B cell (primary cell): ENCODE results near the gene HSPA12A. TPM values are rescaled to one million over a fixed set of nuclear protein-coding genes. Genes with fewer than 3 reads are reported as not detected.

ENCODE experiments used
- ATAC-seq: fragments of 200-7000 bp; cut with Tn5 transposase; one replicate; pipeline ENCODE4 v1.10.0; 2021; ENCODE audit warnings: low read depth, mild to moderate bottlenecking, moderate number of reproducible peaks, moderate library complexity
- CTCF ChIA-PET: fragments of 350-600 bp; sonication (Branson Sonifier 250); formaldehyde crosslinking; loops from one replicate; lab custom pipeline; 2021; ENCODE audit warnings: antibody characterized with exemption, inconsistent platforms; lab: Charles Lee
- POLR2A ChIA-PET: fragments of 350-600 bp; sonication (Branson Sonifier 250); formaldehyde crosslinking; loops from one replicate; lab custom pipeline; 2021; ENCODE audit warnings: antibody characterized with exemption; lab: Charles Lee
- DNase-seq: peaks from one replicate; pipeline ENCODE4 v3.0.0; 2013
- H2AFZ ChIP-seq: 2 replicates; pipeline ENCODE4 v1.6.1; 2012; ENCODE audit warnings: mild to moderate bottlenecking, low read depth, low read length; ENCODE audit not compliant: insufficient read depth, poor library complexity, severe bottlenecking
- H3K27ac ChIP-seq, 2 donors: 1 replicate in 1 of 2; 2 replicates in 1 of 2; pipeline ENCODE4 v1.5.1; 2012 to 2013; ENCODE audit warnings: low read length in 2 of 2, mild to moderate bottlenecking in 2 of 2, moderate library complexity in 1 of 2
- H3K27me3 ChIP-seq, 4 experiments: fragments of 200-600 bp in 1 of 4; sonication (generic) in 1 of 4; replicated peaks in 1 of 4; 1 replicate in 2 of 4; 2 replicates in 2 of 4; pipeline versions ENCODE4 v1.6.1 to v1.7.0; 2013 to 2016; ENCODE audit warnings: low read length in 3 of 4, mild to moderate bottlenecking in 2 of 4, mixed read lengths in 1 of 4, moderate library complexity in 1 of 4; ENCODE audit not compliant: insufficient read depth in 4 of 4, control insufficient read depth in 3 of 4; ENCODE audit errors: control extremely low read depth in 1 of 4
- H3K36me3 ChIP-seq, 2 experiments: replicated peaks in 1 of 2; 1 replicate in 1 of 2; 2 replicates in 1 of 2; pipeline versions ENCODE4 v1.6.1 to v1.7.1; 2013; ENCODE audit warnings: low read length in 1 of 2; ENCODE audit not compliant: insufficient read depth in 2 of 2, control insufficient read depth in 1 of 2; ENCODE audit errors: control extremely low read depth in 1 of 2, extremely low read depth in 1 of 2
- H3K4me1 ChIP-seq, 2 donors: fragments of 200-600 bp in 1 of 2; sonication (generic) in 1 of 2; 1 replicate in 1 of 2; 2 replicates in 1 of 2; pipeline versions ENCODE4 v1.5.1 to v1.6.1; 2013 to 2017; ENCODE audit warnings: low read length in 2 of 2; ENCODE audit not compliant: control insufficient read depth in 2 of 2, insufficient read depth in 2 of 2
- H3K4me2 ChIP-seq: replicated peaks from 2 replicates; pipeline ENCODE3; 2012; ENCODE audit warnings: mild to moderate bottlenecking, low read depth, low read length; ENCODE audit not compliant: poor library complexity, severe bottlenecking
- H3K4me3 ChIP-seq, 5 experiments: fragments of 200-600 bp in 1 of 5; sonication (generic) in 1 of 5; 1 replicate in 3 of 5; 2 replicates in 2 of 5; pipeline versions ENCODE4 v1.5.1 to v1.7.0; 2011 to 2016; ENCODE audit warnings: low read length in 4 of 5, mild to moderate bottlenecking in 4 of 5, low read depth in 2 of 5, control low read depth in 1 of 5, moderate library complexity in 1 of 5; ENCODE audit not compliant: insufficient read depth in 1 of 5; ENCODE audit errors: control extremely low read depth in 1 of 5, extremely low read depth in 1 of 5
- H3K79me2 ChIP-seq: fragments of 200-600 bp; sonication (generic); one replicate; pipeline ENCODE4 v1.6.0; 2016; ENCODE audit warnings: low read length; ENCODE audit not compliant: control insufficient read depth, insufficient read depth
- H3K9ac ChIP-seq: fragments of 200-600 bp; sonication (generic); 2 replicates; pipeline ENCODE4 v1.6.1; 2017; ENCODE audit warnings: mild to moderate bottlenecking, low read length, moderate library complexity
- H3K9me3 ChIP-seq, 3 donors: one replicate each; pipeline versions ENCODE4 v1.6.1 to v1.7.1; 2013; ENCODE audit warnings: low read length in 2 of 3; ENCODE audit not compliant: control insufficient read depth in 2 of 3, insufficient read depth in 1 of 3; ENCODE audit errors: control extremely low read depth in 1 of 3
- H4K20me1 ChIP-seq: 2 replicates; pipeline ENCODE4 v1.6.0; 2012; ENCODE audit warnings: mild to moderate bottlenecking, low read length; ENCODE audit not compliant: insufficient read depth, control insufficient read depth, poor library complexity, severe bottlenecking
- H3K27ac Mint-ChIP-seq: one replicate; pipeline ENCODE4 v1.8.0; 2021; ENCODE audit warnings: mixed read lengths
- H3K27me3 Mint-ChIP-seq: one replicate; pipeline ENCODE4 v1.8.0; 2021; ENCODE audit warnings: mixed read lengths
- H3K4me1 Mint-ChIP-seq: one replicate; pipeline ENCODE4 v1.8.0; 2021; ENCODE audit warnings: mixed read lengths
- H3K4me3 Mint-ChIP-seq: one replicate; pipeline ENCODE4 v1.8.0; 2021; ENCODE audit warnings: mixed read lengths
- H3K9me3 Mint-ChIP-seq: one replicate; pipeline ENCODE4 v1.8.0; 2022; ENCODE audit warnings: mixed read lengths; ENCODE audit not compliant: insufficient read depth
- CTCF ChIP-seq: fragments of 200-600 bp; IDR thresholded peaks from one replicate; pipeline ENCODE4 v1.8.0; 2022; ENCODE audit warnings: antibody characterized with exemption, mild to moderate bottlenecking
- EZH2 ChIP-seq: IDR thresholded peaks from 2 replicates; pipeline ENCODE4 v1.6.1; 2012; ENCODE audit warnings: borderline replicate concordance, low read depth, mild to moderate bottlenecking, moderate library complexity, low read length; ENCODE audit not compliant: insufficient read depth, poor library complexity, severe bottlenecking
- WGBS: methylation state at CpG from one replicate; pipeline ENCODE4 v1.1.5; 2013; ENCODE audit warnings: missing lambda C conversion rate; ENCODE audit not compliant: insufficient coverage; 5-methylcytosine and 5-hydroxymethylcytosine counted together
- intact Hi-C: fragments of 100-400 bp; cut with micrococcal nuclease; formaldehyde crosslinking; loops from one replicate; pipeline ENCODE4 v1.10.0; 2022
- polyA plus RNA-seq: library from polyadenylated mRNA; depleted of rRNA; stranded (reverse); fragments of >200 nt; gene quantifications from 2 replicates; pipeline ENCODE4 v1.2.3, GENCODE V29; 2012
- total RNA-seq, 2 donors: library from RNA; stranded (reverse); fragments of 120-200 nt in 1 of 2; gene quantifications; 1 replicate in 1 of 2; 2 replicates in 1 of 2; pipeline versions ENCODE4 v1.2.3 to v1.2.4, GENCODE V29; 2013 to 2022

The HSPA12A gene
- total and polyA plus RNA-seq, 2 donors (not counting 1 experiment from before 2014, with no cell fraction given), result 2.1 to 17.7 TPM

GRCh38 chr10:116761883-116762282 is 19.5 kb upstream of the HSPA12A start:
- Histone ChIP-seq H3K27me3 (peaks cover 0 to 3% (median 0%) of the 10 kb centered on the region in 4 experiments), H3K9ac (no peak overlapping the region), H3K4me1 (no peaks in the 10 kb centered on the region), H3K4me3 (no peak overlapping the region), H3K36me3 (no peaks in the 10 kb centered on the region), H3K4me2 (no peak overlapping the region), H3K9me3 (no peaks in the 10 kb centered on the region), H3K27ac (no peak overlapping the region), H3K79me2 (no peaks in the 10 kb centered on the region), H2AFZ (no peak overlapping the region), H4K20me1 (no peaks in the 10 kb centered on the region)
- intact Hi-C loops, result no loop called here
- no peaks in the 10 kb centered on the region for H3K4me1 Mint-ChIP-seq
- DNase-seq, result no peak
- ChIA-PET CTCF (no interaction called here), POLR2A (no interaction called here)
- no peaks in the 10 kb centered on the region for H3K9me3 Mint-ChIP-seq
- ATAC-seq, result no peak
- TF ChIP-seq CTCF (no peak), EZH2 (no peak)
- no peak overlapping the region for H3K4me3 Mint-ChIP-seq
- 78% methylated on average over 5 of the region's 5 CpGs for whole genome bisulfite sequencing
- H3K27me3 Mint-ChIP-seq, result peaks cover 35% of the 10 kb centered on the region
- no peak overlapping the region for H3K27ac Mint-ChIP-seq

GRCh38 chr10:116760919-116761318 is 18.6 kb upstream of the HSPA12A start:
- Histone ChIP-seq H3K36me3 (no peaks in the 10 kb centered on the region), H3K4me1 (no peaks in the 10 kb centered on the region), H3K27ac (no peak overlapping the region), H3K4me3 (no peak overlapping the region), H4K20me1 (no peaks in the 10 kb centered on the region), H2AFZ (no peak overlapping the region), H3K27me3 (peaks cover 0 to 5% (median 0%) of the 10 kb centered on the region in 4 experiments), H3K9ac (no peak overlapping the region), H3K4me2 (no peak overlapping the region), H3K9me3 (no peaks in the 10 kb centered on the region), H3K79me2 (no peaks in the 10 kb centered on the region)
- no peak overlapping the region for H3K4me3 Mint-ChIP-seq
- peaks cover 34% of the 10 kb centered on the region for H3K27me3 Mint-ChIP-seq
- ATAC-seq (no peak), DNase-seq (no peak)
- POLR2A ChIA-PET, result no interaction called here
- 73% methylated on average over 2 of the region's 8 CpGs for WGBS
- H3K27ac Mint-ChIP-seq, result no peak overlapping the region
- no peak for TF ChIP-seq CTCF
- no peak for TF ChIP-seq EZH2
- CTCF ChIA-PET, result no interaction called here
- intact Hi-C loops, result no loop called here
- H3K9me3 Mint-ChIP-seq, result no peaks in the 10 kb centered on the region
- no peaks in the 10 kb centered on the region for H3K4me1 Mint-ChIP-seq
